DMS153 treated with DMSO at 0.1 percent for 48 hours (cell line): Measurements from ENCODE around the gene FAM50B.
"Not testable (repeated sequence)": the region's sequence is repeated elsewhere in the genome, so short reads cannot be mapped to it uniquely, and the experiment has no call there.

Experiments
- DNase-seq: peaks from one replicate; lab custom pipeline; 2025; ENCODE audit not compliant: unreplicated experiment; lab: John Stamatoyannopoulos, UW

FAM50B gene

GRCh38 chr6:3847521-3847920, 1.7 kb upstream of the FAM50B start:
- DNase-seq: no peak

- no peak for DNase-seq
Observed at GRCh38 chr6:3848380-3848779, 793 bp upstream of the FAM50B start.

- no peak for DNase-seq
Observed at GRCh38 chr6:3849681-3850450, 693 bp downstream of the FAM50B start.

DNA sequence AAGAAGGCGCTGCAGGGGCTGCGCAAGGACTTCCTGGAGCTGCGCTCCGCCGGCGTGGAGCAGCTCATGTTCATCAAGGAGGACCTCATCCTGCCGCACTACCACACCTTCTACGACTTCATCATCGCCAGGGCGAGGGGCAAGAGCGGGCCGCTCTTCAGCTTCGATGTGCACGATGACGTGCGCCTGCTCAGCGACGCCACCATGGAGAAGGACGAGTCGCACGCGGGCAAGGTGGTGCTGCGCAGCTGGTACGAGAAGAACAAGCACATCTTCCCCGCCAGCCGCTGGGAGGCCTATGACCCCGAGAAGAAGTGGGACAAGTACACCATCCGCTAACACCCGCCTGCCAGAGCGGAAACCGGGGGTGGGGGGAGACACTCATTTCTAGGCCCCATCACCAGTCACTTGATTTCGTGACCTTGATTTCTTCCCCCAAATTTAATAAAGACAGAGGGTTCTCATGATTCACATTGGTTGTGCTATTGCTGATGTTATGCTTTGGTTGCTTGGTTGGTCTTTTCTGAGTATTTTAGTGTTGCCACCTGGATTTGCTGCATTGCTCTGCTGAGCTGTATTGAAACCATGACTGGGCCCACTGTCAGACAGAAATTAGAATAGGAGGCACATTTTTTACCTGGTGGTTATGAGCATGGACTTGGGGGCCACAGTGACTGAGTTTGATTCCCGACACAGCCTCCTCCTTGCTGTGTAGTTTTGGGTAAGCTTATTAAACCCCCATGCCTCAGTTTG, 1.5 kb downstream of the FAM50B start:
- DNase-seq: no peak

- no peak for DNase-seq
Observed at GRCh38 chr6:3851839-3852238, 2.7 kb downstream of the FAM50B start.

- no peak for DNase-seq
Observed at GRCh38 chr6:3852391-3852790, 3.2 kb downstream of the FAM50B start.

- DNase-seq: no peak
Observed at GRCh38 chr6:3855866-3856265, 6.7 kb downstream of the FAM50B start.

DNA sequence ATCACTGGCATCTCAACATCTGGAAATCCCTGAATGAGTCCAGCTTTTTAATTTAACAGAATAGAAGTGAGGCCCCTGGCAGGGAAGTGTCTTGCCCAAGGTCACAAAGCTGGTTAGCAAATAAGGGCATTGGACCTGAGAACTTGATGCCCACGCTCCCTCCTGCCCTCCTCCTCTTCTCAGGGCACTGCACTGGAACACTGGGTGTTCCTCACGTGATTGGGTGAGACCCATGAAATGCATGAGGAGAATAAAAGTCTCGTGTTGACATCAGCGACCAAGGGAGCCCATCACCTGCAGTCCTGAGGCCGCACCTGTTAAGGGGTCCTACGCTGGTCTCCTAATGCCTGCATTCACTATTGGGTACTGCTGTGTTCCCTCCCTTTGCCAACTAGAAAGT, 7.4 kb downstream of the FAM50B start:
- no peak for DNase-seq

GRCh38 chr6:3857468-3858456, 8.6 kb downstream of the FAM50B start:
- DNase-seq: no peak

DNA sequence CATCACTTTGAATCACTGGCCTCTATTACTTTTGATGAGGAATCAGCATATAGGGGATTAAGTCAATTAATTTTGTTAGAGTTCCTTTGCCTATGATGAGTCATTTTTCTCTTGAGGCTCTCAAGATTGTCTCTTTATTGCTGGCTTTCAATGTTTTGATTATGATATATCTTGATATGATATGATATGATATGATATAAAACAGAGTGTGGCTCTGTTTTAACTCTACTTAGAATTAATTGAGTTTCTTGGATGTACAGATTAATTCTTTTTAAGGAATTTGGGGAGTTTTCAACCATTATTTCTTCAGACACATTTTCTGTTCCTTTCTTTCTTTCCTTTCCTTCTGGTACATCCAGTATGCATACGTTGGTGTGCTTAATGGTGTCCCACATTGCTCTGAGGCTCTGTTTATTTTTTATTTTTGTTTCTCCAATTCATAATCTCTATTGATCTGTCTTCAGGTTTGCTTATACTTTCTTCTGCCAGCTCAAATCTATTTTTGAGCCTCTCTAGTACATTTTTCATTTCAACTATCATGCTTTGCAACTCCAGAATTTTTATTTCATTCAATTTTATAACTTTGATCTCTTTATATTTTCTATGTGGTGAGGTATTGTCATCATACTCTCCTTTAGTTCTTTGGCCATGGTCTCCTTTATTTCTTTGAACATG, 10.8 kb downstream of the FAM50B start:
- DNase-seq: no peak

- DNase-seq: no peak
Observed at GRCh38 chr6:3861424-3861823, 12.3 kb downstream of the FAM50B start.

- DNase-seq: no peak
Observed at GRCh38 chr6:3862038-3862437, 12.9 kb downstream of the FAM50B start.

DNA sequence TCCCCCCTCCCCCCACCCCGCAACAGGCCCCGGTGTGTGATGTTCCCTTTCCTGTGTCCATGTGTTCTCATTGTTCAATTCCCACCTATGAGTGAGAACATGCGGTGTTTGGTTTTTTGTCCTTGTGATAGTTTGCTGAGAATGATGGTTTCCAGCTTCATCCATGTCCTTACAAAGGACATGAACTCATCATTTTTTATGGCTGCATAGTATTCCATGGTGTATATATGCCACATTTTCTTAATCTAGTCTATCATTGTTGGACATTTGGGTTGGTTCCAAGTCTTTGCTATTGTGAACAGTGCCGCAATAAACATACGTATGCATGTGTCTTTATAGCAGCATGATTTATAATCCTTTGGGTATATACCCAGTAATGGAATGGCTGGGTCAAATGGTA, 14.1 kb downstream of the FAM50B start:
- DNase-seq: not testable (repeated sequence)

DNA sequence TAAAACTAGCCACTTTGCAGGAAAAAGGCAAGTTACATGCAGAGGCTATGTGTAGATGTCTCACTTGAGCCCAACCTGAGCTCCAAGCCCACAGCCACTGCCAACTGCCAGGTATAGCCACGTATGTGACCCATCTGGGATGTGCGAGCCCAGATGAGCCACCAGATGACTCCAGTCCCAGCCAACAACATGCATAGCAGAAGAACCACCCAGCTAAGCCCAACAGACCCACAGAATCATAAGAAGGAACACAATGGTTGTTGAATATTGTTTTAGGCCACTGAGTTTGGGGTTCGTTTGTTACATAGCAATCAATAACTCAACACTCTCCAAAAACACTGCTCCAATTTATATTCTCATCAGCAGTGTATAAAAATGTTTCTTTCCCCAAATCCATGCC, 16.3 kb downstream of the FAM50B start:
- no peak for DNase-seq

DNA sequence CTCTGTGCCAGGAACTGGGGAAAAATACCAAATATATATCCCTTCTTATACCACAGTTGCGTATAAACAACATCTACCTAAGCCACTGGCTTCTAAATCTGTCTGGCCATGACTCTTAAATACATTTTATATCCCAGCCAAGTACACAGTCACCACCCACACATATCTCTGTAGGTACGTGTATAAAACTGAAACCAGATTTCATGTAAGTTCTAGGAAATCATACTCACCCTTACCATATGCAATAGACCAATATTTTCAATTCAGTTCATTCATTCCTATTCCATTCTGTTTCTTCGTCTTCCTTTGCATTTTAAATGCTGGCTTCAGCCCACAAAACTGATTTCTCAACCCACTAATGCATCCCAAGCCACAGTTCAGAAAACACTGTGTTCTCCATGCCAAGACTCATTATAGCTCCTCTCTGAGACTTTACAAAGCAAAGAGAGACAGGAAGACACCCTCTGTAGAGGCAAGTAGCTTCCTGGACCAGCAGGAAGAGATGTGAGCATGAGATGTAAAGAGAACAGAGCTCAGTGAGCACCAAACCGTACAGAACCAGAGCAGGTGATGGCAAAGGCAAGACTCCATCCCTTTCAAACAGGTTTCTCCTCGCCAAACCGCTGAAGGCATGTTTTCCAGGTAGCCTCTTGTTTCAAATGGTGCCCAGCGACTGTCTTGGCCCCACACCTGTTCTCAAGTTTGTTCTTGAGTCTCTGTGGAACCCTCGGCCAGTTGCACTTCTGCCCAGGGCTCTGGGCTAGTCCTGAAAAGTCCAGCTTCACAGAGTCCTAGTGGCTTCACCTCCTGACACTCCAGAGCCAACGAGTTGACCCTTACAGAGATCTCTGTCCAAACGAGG, 18.7 kb downstream of the FAM50B start:
- no peak for DNase-seq

DNA sequence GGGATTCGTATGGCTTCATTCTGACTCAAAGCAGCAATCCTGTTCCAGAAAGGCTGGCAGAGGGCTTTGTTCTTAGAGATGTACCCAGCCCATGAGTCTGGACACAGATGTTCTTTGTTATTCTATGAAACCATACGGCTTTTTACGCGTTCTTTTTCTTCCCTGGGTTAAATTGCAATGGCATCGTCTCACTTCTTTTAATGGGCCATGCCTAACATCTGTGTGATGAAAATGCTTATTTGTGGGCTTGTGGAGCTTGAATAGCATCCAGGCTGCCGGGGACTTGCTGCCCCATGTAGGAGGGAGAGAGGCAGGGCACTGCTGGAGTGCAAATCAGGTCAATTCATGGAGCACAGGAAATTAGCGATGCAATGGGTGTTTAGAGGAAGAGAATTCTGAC, 19.4 kb downstream of the FAM50B start:
- DNase-seq: no peak

- no peak for DNase-seq
Observed at GRCh38 chr6:3869284-3869631, 20.1 kb downstream of the FAM50B start.

DNA sequence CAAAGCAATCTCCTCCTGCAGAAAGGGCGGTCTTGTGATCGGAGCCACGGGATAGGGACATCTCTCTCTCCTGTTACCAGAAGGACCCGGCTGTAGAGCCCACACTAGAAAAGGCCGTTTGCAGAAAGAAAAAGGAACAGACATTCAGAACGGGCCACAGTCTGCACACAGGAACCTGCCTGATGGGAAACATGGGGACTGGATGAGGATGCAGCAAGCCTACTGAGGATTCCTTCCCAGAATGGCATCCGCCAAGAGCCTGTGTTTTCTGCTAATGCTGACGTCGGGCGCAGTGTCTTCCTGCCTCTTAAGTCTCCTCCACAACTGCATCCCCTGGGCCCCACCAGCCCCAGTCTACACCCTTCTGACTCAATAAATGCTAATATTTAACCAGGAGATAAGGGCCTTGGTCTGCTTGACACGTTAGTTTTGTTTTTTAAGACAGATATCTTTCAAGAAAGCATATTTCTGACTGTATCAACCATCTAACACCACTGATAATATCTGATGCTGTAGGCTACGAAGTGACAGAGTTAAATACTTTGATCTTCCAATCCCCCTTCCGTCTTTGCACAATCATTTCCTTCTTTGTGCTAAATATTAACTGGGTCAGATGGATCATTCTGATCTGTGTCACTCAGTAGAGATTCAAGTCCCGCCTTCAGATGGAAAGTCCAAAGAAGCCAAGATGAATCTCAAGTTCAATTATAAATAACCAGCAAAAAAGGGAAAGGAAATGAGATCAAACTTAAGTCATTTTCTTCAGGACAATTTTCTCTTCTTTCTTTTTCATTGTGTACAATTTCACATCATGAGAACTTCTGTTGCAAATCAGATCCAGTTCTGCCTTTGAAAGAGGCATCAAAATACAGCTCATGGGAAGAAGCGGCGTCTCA, 20.7 kb downstream of the FAM50B start:
- no peak for DNase-seq

- no peak for DNase-seq
Observed at GRCh38 chr6:3870528-3870925, 21.4 kb downstream of the FAM50B start.
